GM12872 (cell line): ENCODE measurements around the gene TIMP2.

Experiments used
- TF ChIP-seq, protein P1 (sequence below): IDR thresholded peaks from 3 replicates; pipeline ENCODE4 v1.5.1; 2011; ENCODE audit warnings: low read depth, mild to moderate bottlenecking, low read length, moderate library complexity; ENCODE audit not compliant: insufficient read depth

The TIMP2 gene

DNA sequence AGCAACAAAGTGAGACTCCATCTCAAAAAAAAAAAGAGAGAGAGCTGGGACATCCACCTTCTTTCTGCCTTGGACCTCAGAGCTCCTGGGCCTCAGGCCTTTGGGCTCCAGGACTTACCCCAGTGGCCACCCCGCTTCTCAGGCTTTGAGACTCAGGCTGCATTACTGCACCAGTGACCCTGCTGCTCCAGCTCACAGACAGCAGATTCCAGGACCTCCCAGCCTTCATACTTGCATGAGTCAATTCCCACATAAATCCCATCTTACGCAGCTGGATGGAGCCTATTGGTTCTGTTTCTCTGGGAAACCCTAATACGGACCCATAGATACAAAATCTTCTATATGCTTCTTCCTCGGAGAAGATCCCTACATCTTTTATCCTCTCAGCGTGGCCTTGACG lies 20.1 kb downstream of the TIMP2 start:
- TF ChIP-seq, protein P1, sequence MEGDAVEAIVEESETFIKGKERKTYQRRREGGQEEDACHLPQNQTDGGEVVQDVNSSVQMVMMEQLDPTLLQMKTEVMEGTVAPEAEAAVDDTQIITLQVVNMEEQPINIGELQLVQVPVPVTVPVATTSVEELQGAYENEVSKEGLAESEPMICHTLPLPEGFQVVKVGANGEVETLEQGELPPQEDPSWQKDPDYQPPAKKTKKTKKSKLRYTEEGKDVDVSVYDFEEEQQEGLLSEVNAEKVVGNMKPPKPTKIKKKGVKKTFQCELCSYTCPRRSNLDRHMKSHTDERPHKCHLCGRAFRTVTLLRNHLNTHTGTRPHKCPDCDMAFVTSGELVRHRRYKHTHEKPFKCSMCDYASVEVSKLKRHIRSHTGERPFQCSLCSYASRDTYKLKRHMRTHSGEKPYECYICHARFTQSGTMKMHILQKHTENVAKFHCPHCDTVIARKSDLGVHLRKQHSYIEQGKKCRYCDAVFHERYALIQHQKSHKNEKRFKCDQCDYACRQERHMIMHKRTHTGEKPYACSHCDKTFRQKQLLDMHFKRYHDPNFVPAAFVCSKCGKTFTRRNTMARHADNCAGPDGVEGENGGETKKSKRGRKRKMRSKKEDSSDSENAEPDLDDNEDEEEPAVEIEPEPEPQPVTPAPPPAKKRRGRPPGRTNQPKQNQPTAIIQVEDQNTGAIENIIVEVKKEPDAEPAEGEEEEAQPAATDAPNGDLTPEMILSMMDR = no peak

DNA sequence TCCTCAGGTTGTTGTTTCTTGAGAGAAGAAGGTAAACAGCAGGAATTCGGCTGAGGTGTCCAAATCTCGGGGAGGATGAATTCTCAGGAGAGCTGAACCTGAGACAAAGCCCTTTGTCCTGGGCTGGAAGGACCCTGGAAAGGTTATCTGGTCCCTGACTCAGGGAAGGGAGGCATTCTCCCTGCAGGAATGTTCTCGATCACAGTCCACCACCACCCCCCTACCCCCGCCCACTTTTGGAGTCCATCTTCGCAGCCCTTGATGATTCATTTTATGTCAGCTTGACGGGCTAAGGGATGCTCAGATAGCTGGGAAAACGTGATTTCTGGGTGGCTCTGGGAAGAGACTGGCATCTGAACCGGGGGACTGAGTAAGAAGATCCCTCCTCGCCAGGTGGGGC lies 20.8 kb downstream of the TIMP2 start:
- TF ChIP-seq, protein P1 = no peak

DNA sequence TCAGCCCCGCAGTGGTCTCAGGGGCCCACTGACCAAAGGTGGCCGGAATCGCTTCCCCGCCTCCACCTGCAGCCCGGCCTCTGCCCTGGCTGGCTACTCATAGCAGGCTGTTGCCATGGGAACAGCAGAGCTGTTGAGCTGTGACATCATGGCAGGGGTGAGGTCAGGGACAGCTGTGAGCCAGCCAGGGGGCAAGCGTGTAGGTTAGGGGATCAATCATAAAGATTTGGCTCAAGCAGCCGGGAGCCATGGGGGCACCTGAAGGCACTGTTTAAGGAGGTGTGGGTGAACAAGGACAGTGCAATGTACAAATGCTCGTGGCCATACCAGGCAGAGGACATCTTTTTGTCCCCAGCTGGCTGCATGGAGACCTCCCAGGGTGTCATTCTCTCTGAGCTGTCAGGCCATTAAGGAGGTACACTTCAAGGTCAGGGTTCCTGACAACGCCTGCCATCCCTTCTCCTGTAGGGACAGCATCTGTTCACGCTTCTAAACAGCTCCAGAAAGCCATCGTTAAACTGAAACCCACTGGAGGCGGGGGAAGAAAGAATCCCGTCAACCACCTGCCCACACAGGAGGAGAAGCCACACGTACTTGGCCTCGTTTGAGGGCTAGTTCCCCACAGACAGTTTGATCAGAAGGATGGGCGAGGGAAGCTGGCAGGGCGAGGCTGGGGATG lies 21.9 kb downstream of the TIMP2 start, which contains the start of gene CEP295NL:
Gene CEP295NL (minus strand): TSS at position 101 of the 679 bp plus-strand sequence. CDS start 1,373 bp downstream, outside the sequence.
- TF ChIP-seq, protein P1 = no peak

DNA sequence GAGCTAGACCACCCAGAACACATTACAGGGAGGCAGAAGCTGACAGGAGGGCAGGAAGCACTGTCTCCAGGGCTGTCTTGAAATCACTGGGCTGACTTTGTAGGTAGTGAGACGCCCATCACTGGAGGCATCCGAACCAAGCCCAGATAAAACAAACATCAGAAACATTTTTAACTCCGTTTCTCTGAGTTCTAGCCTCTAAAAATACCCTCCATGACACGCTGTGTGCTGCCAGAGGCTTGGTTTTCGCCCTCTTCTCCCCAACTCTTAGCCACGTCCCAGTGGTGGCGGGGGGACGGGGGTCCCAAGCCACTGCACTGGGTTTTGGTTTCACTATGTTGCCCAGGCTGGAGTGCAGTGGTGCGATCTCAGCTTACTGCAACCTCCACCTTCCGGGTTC lies 23.4 kb downstream of the TIMP2 start:
- TF ChIP-seq, protein P1 = no peak

DNA sequence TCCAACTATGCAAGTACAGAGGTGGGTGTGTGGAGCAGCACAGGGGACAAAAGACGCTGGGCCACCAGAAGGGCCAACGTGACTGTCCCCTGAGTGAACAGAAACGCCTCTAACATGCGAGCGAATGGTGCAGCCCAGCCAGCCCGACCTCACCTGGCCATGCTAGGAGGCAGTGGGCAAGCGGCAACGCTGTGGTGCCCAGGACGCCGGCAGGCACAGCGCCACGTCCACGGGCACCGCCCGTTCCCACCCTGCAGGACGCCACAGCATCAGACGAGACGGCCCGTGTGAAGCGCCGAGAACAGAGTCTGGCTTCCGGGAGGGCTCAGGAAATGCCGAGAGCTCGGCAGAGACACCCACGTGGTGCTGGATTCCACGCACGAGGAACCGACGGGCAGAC lies 24.4 kb downstream of the TIMP2 start:
- TF ChIP-seq, protein P1 = no peak

DNA sequence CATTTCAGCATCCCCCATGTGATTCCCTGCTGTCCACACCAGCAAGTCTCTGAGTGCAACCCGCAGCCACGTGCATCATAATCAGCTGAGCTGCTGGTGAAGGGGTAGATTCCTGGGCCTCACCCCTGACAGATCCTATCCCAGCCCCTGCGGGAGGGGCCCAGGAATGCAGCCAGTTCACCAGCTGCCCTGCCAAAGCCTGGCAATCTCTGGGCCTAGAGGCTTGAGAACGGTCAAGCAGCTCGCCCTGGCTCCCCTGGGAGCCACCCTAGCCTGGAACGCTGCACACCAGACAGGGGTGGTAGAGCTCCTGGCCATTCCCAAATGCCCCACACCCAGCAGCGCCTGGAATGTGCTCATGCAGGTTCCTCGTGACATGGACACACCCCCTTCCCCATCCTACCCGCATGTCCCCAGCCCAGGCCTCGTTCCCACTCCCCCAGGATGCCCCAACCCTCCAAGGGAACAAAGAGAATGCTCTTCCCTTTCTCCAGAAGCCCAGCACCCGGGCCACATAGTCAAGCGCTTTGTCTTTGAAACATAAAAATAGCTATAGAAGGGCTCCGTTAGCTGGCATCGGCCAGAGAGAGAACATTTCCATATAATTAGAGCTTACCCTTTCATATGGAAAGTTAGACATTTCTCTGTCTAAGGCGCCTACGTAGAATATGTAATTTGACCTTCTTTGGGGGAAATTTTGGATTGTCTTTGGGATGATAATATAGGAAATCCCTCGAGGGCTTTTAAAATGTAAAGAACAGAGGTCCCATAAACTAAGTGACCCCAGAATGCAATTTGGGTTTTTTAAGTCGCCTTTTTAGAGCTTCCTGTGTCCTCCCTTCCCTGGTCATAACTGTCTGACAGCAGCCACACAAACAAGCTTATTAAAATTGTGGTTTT lies 25.6 kb downstream of the TIMP2 start:
- TF ChIP-seq, protein P1 = no peak

DNA sequence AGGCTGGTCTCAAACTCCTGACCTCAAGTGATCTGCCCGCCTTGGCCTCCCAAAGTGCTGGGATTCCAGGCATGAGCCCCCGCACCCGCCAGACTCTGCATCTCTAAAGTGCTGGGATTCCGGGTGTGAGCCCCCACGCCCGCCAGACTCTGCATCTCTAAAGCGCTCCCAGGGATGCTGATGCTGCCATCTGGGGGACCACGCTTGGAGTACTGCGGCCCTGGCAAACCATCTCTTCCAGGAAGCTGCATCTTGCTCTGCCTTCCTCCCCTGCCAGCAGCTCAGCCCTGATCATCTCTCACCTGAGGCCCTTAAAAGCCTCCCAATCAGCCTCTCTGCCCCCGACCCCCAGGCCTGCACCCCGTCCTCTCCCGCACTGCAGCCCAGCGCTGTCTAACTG lies 26.2 kb downstream of the TIMP2 start:
- TF ChIP-seq, protein P1 = no peak
